CD14-positive monocyte (primary cell): ENCODE data around the gene OR10W1. TPM values are rescaled to one million over a fixed set of nuclear protein-coding genes. Genes with fewer than 3 reads are reported as not detected.

Experiments
- DNase-seq, 3 donors: peaks; one replicate each; pipeline ENCODE4 v3.0.0-alpha.2; 2011 to 2022
- H2AFZ ChIP-seq: 2 replicates; pipeline ENCODE4 v1.6.0; 2012; ENCODE audit warnings: mild to moderate bottlenecking, low read depth, low read length, inconsistent platforms; ENCODE audit not compliant: insufficient read depth, poor library complexity, severe bottlenecking
- H3K27ac ChIP-seq, 2 donors: 1 replicate in 1 of 2; 2 replicates in 1 of 2; pipeline ENCODE4 v1.5.1; 2012 to 2013; ENCODE audit warnings: low read length in 2 of 2, control low read depth in 1 of 2, inconsistent platforms in 1 of 2, low read depth in 1 of 2, mild to moderate bottlenecking in 1 of 2
- H3K27me3 ChIP-seq, 2 donors: one replicate each; pipeline versions ENCODE4 v1.6.0 to v1.6.1; 2011 to 2013; ENCODE audit warnings: low read length in 2 of 2; ENCODE audit not compliant: control insufficient read depth in 2 of 2, insufficient read depth in 2 of 2
- H3K36me3 ChIP-seq, 2 donors: replicated peaks in 1 of 2; 1 replicate in 1 of 2; 2 replicates in 1 of 2; pipeline versions ENCODE4 v1.5.1 to v1.6.1; 2012 to 2013; ENCODE audit warnings: low read length in 2 of 2, control low read depth in 1 of 2, inconsistent platforms in 1 of 2, mild to moderate bottlenecking in 1 of 2; ENCODE audit not compliant: insufficient read depth in 2 of 2, control insufficient read depth in 1 of 2
- H3K4me1 ChIP-seq, 2 donors: 1 replicate in 1 of 2; 2 replicates in 1 of 2; pipeline versions ENCODE4 v1.5.1 to v1.6.1; 2012 to 2013; ENCODE audit warnings: low read length in 2 of 2, control low read depth in 1 of 2, inconsistent platforms in 1 of 2, mild to moderate bottlenecking in 1 of 2, moderate library complexity in 1 of 2; ENCODE audit not compliant: insufficient read depth in 2 of 2, control insufficient read depth in 1 of 2
- H3K4me2 ChIP-seq: replicated peaks from 2 replicates; pipeline ENCODE3; 2012; ENCODE audit warnings: low read length, moderate library complexity, mild to moderate bottlenecking; ENCODE audit not compliant: poor library complexity, severe bottlenecking; ENCODE audit errors: extremely low read depth
- H3K4me3 ChIP-seq, 3 experiments: fragments of 200-600 bp in 1 of 3; sonication (generic) in 1 of 3; replicated peaks in 1 of 3; 1 replicate in 2 of 3; 2 replicates in 1 of 3; pipeline ENCODE4 v1.5.1; 2011 to 2013; ENCODE audit warnings: low read length in 3 of 3, mild to moderate bottlenecking in 3 of 3, control low read depth in 2 of 3, low read depth in 2 of 3, inconsistent platforms in 1 of 3, moderate library complexity in 1 of 3
- H3K79me2 ChIP-seq: 2 replicates; pipeline ENCODE4 v1.6.0; 2012; ENCODE audit warnings: mild to moderate bottlenecking, control low read depth, inconsistent platforms, low read length, moderate library complexity; ENCODE audit not compliant: insufficient read depth
- H3K9ac ChIP-seq: 2 replicates; pipeline ENCODE4 v1.6.0; 2017; ENCODE audit warnings: low read length, mild to moderate bottlenecking; ENCODE audit not compliant: insufficient read depth, poor library complexity, severe bottlenecking
- H3K9me3 ChIP-seq, 2 donors: replicated peaks in 1 of 2; 1 replicate in 1 of 2; 2 replicates in 1 of 2; pipeline versions ENCODE4 v1.5.1 to v1.6.1; 2012 to 2013; ENCODE audit warnings: low read length in 2 of 2, control low read depth in 1 of 2; ENCODE audit not compliant: control insufficient read depth in 1 of 2, insufficient read depth in 1 of 2
- H4K20me1 ChIP-seq: 2 replicates; pipeline ENCODE4 v1.6.0; 2012; ENCODE audit warnings: mild to moderate bottlenecking, low read length, control low read depth, moderate library complexity; ENCODE audit not compliant: insufficient read depth
- H3K27ac Mint-ChIP-seq, 7 donors: one replicate each; pipeline ENCODE4 v1.8.0; 2020; ENCODE audit warnings: mild to moderate bottlenecking in 7 of 7, mixed read lengths in 7 of 7, moderate library complexity in 6 of 7, inconsistent platforms in 2 of 7
- H3K27me3 Mint-ChIP-seq, 3 donors: one replicate each; pipeline ENCODE4 v1.8.0; 2021 to 2022; ENCODE audit warnings: low read depth in 3 of 3, mild to moderate bottlenecking in 3 of 3, mixed read lengths in 3 of 3, moderate library complexity in 3 of 3, inconsistent platforms in 1 of 3
- H3K36me3 Mint-ChIP-seq, 2 donors: one replicate each; pipeline ENCODE4 v1.8.0; 2020; ENCODE audit warnings: mixed read lengths in 2 of 2, inconsistent platforms in 1 of 2, mild to moderate bottlenecking in 1 of 2
- H3K4me1 Mint-ChIP-seq: one replicate; pipeline ENCODE4 v1.8.0; 2020; ENCODE audit warnings: mild to moderate bottlenecking, mixed read lengths
- H3K4me3 Mint-ChIP-seq, 2 donors: one replicate each; pipeline ENCODE4 v1.8.0; 2020; ENCODE audit warnings: mild to moderate bottlenecking in 2 of 2, mixed read lengths in 2 of 2, moderate library complexity in 1 of 2
- H3K9me3 Mint-ChIP-seq, 7 donors: one replicate each; pipeline ENCODE4 v1.8.0; 2020 to 2022; ENCODE audit warnings: mixed read lengths in 7 of 7, mild to moderate bottlenecking in 6 of 7, moderate library complexity in 6 of 7, inconsistent platforms in 2 of 7
- WGBS: methylation state at CpG from one replicate; pipeline ENCODE4 v1.1.5; 2013; ENCODE audit warnings: missing lambda C conversion rate; ENCODE audit not compliant: insufficient coverage; 5-methylcytosine and 5-hydroxymethylcytosine counted together
- intact Hi-C, 2 donors: fragments of 100-400 bp; cut with micrococcal nuclease; formaldehyde crosslinking; loops; one replicate each; pipeline versions ENCODE4 v1.15.0 to v1.15.1; 2023
- polyA plus RNA-seq, 3 donors: library from polyadenylated mRNA; depleted of rRNA in 1 of 3; unstranded in 2 of 3; stranded (reverse) in 1 of 3; fragments of 300-500 nt in 2 of 3; fragments of >200 nt in 1 of 3; fragmentation: Illumina TruSeq in 2 of 3; gene quantifications; 1 replicate in 2 of 3; 2 replicates in 1 of 3; pipeline ENCODE4 v1.2.3, GENCODE V29; 2012 to 2021
- TF ChIP-seq, protein P1 (sequence below): fragments of 200-600 bp; IDR thresholded peaks from one replicate; pipeline ENCODE4 v1.8.0; 2022; ENCODE audit warnings: antibody characterized with exemption, mild to moderate bottlenecking

OR10W1 gene
- polyA plus RNA-seq, 3 donors = not detected

DNA sequence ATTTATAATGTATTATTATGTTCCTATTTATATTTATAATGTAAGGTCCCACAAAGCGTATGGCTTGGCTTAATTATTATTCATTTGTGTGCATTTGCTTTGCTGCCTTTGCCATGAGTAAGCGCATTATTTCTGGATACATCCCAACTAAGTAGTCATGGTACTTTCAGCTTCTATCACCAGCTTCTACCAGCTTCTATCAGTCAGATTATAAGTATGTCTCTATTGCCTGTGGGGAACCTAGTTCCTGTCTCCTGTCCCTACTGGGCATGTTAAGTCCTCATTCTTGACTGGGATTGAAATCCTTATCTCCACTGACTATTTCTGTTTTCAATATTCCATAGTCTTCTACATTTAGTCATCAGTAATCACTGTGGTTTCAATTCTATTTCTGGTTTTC is 33.5 kb upstream of the OR10W1 start:
- no peaks in the 10 kb centered on the region for H3K27me3 ChIP-seq

DNA sequence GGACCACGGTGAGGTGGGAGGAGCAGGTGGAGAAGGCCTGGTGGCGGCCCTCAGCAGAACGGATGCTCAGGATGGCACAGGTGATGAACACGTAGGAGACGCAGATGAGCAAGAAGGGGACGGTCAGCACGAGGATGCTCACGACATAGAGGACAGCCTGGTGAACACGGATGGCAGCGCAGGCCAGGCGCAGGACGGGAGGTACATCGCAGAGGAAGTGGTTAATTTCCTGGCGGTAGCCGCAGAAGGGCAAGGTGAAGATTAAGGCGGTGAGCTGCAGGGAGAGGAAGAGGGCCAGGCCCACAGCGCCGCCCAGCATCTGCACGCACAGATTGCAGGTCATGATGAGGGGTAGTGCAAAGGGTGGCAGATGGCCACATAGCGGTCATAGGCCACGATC is 24.0 kb upstream of the OR10W1 start:
- Mint-ChIP-seq H3K27me3 (peaks cover 1 to 2% (median 1%) of the 10 kb centered on the region in 3 donors), H3K4me3 (no peak overlapping the region)
- TF ChIP-seq, protein P1, sequence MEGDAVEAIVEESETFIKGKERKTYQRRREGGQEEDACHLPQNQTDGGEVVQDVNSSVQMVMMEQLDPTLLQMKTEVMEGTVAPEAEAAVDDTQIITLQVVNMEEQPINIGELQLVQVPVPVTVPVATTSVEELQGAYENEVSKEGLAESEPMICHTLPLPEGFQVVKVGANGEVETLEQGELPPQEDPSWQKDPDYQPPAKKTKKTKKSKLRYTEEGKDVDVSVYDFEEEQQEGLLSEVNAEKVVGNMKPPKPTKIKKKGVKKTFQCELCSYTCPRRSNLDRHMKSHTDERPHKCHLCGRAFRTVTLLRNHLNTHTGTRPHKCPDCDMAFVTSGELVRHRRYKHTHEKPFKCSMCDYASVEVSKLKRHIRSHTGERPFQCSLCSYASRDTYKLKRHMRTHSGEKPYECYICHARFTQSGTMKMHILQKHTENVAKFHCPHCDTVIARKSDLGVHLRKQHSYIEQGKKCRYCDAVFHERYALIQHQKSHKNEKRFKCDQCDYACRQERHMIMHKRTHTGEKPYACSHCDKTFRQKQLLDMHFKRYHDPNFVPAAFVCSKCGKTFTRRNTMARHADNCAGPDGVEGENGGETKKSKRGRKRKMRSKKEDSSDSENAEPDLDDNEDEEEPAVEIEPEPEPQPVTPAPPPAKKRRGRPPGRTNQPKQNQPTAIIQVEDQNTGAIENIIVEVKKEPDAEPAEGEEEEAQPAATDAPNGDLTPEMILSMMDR = no peak

More for the DNA sequence above, 33.5 kb upstream of the OR10W1 start:
- H3K4me2 ChIP-seq = no peak overlapping the region
- no peaks in the 10 kb centered on the region for H4K20me1 ChIP-seq
- no peaks in the 10 kb centered on the region for H3K79me2 ChIP-seq
- Mint-ChIP-seq H3K4me1 (no peaks in the 10 kb centered on the region), H3K4me3 (no peak overlapping the region), H3K36me3 (no peaks in the 10 kb centered on the region), H3K9me3 (peaks cover 0 to 7% (median 6%) of the 10 kb centered on the region in 7 donors), H3K27ac (no peak overlapping the region), H3K27me3 (peaks cover 0 to 3% (median 2%) of the 10 kb centered on the region in 3 donors)
- H3K4me1 ChIP-seq = no peaks in the 10 kb centered on the region
- H3K9ac ChIP-seq = no peak overlapping the region
- no peak overlapping the region for H3K27ac ChIP-seq
- H2AFZ ChIP-seq = no peak overlapping the region
- no peak overlapping the region for H3K4me3 ChIP-seq
- peaks cover 0 to 2% of the 10 kb centered on the region in 2 donors for H3K9me3 ChIP-seq
- no peak for DNase-seq
- intact Hi-C loops = no loop called here
- H3K36me3 ChIP-seq = no peaks in the 10 kb centered on the region
- WGBS = no CpG with 5 or more reads among the region's 2 CpGs
- TF ChIP-seq, protein P1 = no peak

More for the DNA sequence above, 24.0 kb upstream of the OR10W1 start:
- Histone ChIP-seq H3K4me3 (no peak overlapping the region), H4K20me1 (no peaks in the 10 kb centered on the region), H3K9ac (no peak overlapping the region), H3K79me2 (no peaks in the 10 kb centered on the region), H3K9me3 (no peaks in the 10 kb centered on the region), H3K36me3 (no peaks in the 10 kb centered on the region), H2AFZ (no peak overlapping the region), H3K27me3 (no peaks in the 10 kb centered on the region), H3K4me2 (no peak overlapping the region), H3K27ac (no peak overlapping the region), H3K4me1 (no peaks in the 10 kb centered on the region)
- H3K9me3 Mint-ChIP-seq = peaks cover 0 to 6% (median 2%) of the 10 kb centered on the region in 7 donors
- H3K27ac Mint-ChIP-seq = no peak overlapping the region
- H3K36me3 Mint-ChIP-seq = no peaks in the 10 kb centered on the region
- WGBS = 89% methylated on average over 21 of the region's 21 CpGs
- H3K4me1 Mint-ChIP-seq = no peaks in the 10 kb centered on the region
- DNase-seq = no peak
- intact Hi-C loops = no loop called here
